Measurements from ENCODE around the gene GIT2.

Gene GIT2

GRCh38 chr12:109968032-109968420 lies 28.1 kb downstream of the GIT2 start:
- DNase-seq = no peak

DNA sequence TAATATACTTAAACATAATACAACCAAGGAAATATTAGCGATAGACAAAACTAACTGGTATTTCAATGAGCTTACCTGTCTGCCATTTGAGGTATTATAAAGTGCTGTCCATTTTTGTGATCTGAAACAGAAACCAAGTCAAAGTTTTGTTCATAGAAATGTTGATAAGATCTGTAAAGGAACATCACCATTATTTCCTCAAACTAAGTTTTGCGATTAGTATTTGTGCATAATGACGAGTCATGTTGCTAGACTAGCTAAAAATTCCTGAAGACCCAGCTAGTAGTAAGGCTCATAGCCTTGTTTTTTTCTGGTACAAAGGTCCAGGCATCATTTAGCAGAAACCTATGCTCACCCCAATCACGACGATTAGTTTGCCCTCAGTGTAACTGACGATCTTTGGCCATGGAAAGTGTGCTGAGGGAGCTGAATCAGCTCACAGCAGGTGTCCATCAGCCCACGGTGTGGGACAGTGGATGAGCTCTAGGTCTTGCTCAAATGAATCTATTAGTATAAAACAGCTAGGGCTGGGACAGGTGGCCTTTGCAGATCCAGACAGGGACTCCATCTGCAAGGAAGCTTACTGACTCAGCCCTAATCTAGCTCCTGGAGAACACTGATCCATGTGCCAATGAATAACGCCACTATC lies 28.7 kb downstream of the GIT2 start:
- DNase-seq = no peak

DNA sequence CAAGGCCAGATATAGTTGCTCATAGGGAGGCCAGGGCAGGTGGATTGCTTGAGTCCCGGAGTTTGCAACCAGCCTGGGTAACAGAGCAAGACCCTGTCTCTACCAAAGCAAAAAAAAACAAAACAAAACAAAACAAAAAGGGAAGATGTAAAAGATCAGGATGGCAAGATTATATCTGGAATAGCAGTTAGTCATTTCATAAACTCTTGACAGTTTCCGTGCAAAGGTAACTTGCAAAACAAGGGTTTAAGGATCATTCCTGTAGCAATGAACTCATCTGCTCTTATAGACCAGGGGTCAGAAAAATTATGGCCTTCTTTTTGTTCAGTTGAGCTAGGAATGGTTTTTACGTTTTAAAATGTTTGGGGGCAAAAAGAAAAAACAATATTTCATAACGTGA lies 29.6 kb downstream of the GIT2 start:
- no peak for DNase-seq

- no peak for DNase-seq
Observed at GRCh38 chr12:109963743-109964429, 32.3 kb downstream of the GIT2 start.

GRCh38 chr12:109963330-109963729 lies 32.8 kb downstream of the GIT2 start:
- DNase-seq = no peak

DNA sequence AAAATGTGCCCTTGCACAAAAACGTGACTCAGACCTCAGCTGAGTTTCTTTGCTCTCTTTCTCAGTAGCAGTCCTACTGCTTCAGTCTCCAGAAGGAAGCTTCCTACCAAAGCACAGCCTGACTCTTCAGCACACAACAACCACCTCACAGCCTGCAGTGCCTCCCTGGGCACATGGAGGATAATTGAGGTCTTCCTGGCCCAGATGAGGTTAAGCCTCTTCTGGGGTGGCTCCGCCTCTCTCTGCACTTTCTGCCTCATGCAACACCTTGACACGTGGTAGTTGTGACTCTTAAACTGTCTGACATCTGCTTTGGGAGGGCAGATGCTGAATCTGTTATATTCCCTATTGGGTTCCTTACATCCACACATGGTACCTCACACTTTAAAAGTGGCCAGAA lies 33.8 kb downstream of the GIT2 start:
- no peak for DNase-seq

DNA sequence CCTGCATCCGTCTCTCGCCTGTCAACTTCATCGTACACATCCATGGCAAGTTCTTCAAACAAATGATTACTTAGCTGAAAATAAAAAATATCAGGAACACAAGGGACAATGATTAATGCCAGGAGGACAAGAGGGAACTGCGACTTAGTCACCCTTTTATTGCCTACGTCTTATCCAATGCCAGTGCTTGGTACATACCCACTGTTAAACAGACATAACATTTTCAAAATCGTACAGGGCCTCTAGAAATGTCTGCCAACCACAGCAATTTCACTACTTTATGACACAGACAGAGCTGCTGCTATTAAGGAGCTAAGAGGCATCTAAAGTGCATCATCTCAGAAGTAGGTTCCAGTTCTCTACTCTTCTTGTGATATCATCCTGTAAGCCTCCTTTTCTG lies 34.6 kb downstream of the GIT2 start:
- no peak for DNase-seq

DNA sequence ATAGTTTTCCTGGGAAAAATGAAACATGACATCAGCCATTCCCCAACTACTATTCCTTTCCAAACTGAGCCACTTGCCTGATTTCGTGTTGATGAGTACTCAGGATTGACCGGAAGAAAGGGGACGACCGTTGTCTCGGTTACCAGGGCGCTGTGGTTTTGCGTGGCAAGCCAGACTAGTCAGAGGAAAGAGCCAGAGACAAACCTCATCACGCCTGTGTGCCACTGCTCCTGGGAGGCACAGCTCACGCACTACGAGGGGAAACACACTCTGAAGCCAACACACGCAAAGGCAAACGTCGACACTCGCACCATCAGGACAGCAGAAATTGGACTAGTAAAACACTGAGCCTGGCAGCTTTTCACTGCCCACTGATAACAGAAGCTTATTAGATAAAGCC lies 35.0 kb downstream of the GIT2 start:
- no peak for DNase-seq

DNA sequence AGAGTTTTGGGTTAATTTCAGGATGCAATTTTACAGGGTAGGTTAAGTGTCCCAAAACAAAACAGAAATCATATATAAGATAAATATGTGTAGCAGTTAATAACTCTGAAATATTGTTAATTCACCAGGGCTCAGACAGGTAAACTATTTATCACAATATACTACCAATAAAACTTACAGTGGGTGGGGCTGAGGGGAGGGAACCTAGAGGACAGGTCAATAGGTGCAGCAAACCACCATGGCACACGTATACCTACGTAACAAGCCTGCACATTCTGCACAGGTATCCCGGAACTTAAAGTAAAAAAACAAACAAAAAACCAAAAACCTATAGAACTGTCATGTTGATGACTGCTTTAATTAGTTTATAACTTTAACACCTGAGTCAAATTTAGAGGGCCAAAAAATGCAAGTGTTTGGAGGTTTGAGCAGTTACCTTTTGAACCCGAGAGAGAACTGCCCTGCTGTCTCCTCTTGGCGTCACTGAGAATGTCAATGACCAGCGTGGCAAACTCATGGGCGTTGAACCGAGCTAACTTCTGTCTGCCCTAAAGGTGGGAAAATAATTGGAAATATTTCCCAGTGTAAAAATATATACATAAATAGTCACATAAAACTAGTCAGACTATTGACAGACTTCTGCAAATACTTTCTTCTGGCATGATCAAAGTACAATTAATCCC lies 36.6 kb downstream of the GIT2 start:
- no peak for DNase-seq

DNA sequence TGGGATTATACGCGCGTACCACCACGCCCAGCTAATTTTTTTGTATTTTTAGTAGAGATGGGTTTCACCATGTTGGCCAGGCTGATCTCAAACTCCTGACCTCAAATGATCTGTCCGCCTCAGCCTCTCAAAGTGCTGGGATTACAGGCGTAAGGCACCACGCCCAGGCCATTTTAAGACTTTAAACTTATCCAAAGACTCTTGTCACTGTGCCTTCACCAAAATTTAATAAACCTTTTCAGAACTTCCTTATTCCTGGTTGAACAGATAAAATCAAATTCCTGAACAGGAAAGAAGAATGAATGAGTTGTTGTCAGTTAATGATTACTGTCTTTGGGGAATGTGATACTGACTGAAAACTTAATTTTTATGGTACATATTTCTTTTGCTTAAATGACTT lies 37.8 kb downstream of the GIT2 start:
- no peak for DNase-seq

GRCh38 chr12:109953656-109954055 lies 42.5 kb downstream of the GIT2 start:
- DNase-seq = no peak

DNA sequence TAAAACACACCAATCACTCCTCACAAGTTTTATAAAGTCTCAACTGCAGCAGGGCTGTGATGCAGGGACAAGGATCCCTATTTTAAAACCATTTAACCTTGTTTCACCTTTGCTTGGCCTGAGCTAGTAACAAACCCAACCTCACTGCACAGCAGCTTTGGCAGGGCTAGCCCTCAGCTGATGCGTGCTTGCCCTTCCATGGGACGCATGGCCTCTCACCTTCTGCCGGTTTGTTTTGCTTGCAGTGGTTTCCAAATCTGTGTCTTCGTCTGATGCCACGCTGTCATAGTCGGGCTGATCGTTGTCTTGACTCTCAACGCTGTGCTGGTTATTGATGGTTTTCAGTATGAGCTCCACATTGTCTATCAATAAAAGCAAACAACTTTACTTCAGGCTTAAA lies 43.3 kb downstream of the GIT2 start:
- no peak for DNase-seq

DNA sequence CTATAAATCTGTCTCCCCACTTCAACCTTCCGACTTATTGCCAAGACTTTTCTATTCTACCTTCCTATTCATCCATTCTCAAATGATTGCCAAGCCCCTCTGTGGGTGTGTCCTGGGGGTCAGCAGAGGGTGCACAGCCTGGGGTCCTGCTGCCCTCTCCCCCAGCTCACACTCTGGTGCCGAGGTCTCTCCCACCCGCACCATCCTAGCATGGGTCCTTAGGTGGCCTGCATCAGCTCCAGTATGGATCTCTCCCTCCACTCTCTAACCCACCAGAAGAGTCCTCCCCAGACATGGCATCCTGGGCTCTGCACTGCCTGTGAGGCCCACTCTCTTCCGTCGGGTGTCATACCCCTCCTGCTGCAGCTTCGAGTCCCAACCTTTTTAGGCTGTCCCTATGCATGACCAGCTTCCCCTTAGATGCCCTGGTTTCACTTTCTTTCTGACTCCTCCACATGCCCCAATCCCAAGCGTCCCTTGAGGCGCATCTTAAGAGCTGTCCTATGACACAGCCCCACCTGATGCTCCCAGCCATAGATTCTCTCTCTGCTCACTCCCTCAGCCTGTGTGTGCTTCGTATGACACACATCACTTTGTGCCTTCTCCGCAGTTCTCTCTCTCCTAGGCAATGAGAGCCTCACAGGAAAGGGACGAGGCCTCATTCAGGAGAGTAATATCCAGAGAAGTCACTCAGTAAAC lies 43.9 kb downstream of the GIT2 start:
- DNase-seq = no peak

- DNase-seq = no peak
Observed at GRCh38 chr12:109951751-109952150, 44.4 kb downstream of the GIT2 start.

- no peak for DNase-seq
Observed at GRCh38 chr12:109951136-109951535, 45.0 kb downstream of the GIT2 start.

GRCh38 chr12:109950625-109951024 lies 45.5 kb downstream of the GIT2 start:
- DNase-seq = no peak

DNA sequence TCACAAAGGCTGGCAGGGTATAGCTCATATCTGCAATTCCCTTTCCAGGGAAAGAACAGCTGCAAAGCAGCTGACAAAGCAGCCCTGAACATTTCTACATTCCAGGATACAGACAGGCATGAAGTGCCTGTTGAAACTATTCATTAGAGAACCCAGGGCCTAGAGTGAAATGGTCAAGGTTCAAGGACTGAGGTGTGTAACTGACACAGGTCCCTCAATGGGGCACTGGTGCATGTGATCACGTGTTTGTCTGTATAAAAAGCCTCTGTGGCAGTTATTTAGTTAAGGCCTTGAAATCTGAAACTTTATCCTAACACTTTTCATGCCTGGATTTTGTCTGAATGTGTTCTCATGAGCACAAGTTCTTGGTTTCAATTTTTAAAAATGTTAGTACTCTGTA lies 47.1 kb downstream of the GIT2 start:
- no peak for DNase-seq

DNA sequence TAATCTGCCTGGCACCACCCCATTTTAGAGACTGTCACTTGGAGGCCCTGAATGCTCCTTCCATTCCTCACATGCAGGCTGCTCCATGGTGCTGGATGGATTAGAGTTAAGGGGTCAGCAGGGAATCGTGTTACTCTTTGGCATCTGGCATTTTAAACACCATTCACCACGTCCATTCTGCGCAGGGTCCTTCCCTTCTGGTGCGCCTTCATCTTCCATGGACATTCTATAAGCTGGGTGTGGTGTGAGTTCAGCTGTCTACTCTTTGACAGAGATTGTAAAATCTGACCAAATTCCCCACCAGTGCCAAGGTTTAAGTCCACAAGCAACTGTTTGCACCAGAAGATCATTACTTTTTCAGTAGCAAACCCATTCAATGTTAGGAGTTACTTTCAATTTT lies 47.8 kb downstream of the GIT2 start:
- DNase-seq = no peak

DNA sequence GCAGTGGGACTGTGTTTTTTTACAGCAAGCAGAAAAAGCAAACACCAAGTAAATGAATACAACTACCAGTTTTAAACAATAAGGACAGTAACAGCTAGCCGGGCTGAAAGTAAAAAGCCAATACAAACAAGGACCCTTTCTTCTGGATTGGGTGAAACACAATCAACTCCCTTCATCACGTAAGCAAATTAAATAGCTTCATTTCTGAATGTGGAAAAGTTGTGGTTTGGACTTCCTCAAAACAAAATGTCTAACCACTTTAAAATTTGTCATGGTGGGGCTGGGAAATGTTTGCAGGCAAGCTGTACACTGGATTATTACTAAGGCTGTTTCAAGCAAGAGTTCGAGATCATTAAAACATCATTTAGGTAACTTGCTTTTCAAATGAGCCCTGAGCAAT lies 48.6 kb downstream of the GIT2 start:
- DNase-seq = no peak

DNA sequence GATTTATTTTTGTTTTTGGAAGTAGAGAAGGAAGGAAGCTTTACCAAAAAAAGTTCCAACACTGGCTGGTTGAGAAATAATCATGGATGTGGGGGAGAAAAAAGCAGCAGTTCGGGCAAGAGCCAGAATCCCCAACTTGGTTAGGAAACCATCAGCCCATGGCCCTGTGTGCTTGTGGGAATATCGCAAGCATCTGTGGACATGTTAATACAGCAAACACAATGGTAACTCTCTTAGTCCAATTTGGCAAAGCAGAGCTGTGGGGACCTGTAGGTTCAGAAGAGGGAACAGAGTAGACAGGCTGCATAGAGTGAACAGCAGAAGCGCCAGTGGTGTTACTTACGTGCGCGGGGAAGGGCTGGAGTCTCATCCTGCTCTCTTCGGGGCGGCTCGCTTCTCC lies 49.3 kb downstream of the GIT2 start:
- DNase-seq = no peak

- DNase-seq = no peak
Observed at GRCh38 chr12:109946505-109946904, 49.7 kb downstream of the GIT2 start.

- no peak for DNase-seq
Observed at GRCh38 chr12:109944561-109945359, 51.4 kb downstream of the GIT2 start.

DNA sequence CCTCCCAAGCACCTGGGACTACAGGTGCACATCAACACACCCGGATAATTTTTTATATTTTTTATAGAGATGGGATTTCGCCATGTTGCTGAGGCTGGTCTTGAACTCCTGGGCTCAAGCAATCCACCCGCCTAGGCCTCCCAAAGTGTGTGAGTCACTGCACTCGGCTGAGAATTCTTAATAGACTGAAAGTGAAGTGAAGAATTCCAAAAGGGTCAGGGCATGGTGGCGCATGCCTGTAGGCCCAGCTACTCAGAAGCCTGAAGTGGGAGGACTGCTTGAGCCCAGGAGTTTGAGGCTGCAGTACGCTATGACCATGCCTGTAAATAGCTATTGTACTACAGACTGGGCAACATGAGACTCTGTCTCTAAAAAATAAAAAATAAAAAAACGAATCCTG lies 52.4 kb downstream of the GIT2 start:
- no peak for DNase-seq
